Measurements from ENCODE around the gene RBBP5. TPM values are rescaled to one million over a fixed set of nuclear protein-coding genes. Genes with fewer than 3 reads are reported as not detected.

Gene RBBP5
- polyA plus RNA-seq, 1 donor from 2014 or later: 24.2 TPM

- peaks cover 20% of the 10 kb centered on the region for H3K79me2 ChIP-seq (replicated peaks; ENCODE audit: insufficient read depth, low read length)
- H3K4me3 ChIP-seq (ENCODE audit: low read length): no peak overlapping the region
- TF ChIP-seq RAD21 (conservative IDR thresholded peaks at IDR 0.05): no peak
- no peak for TF ChIP-seq SMC3 (conservative IDR thresholded peaks at IDR 0.05; ENCODE audit: poor library complexity)
- no peak for TF ChIP-seq CTCF (IDR thresholded peaks at IDR 0.05; ENCODE audit: poor library complexity, severe bottlenecking)
- no peak for TF ChIP-seq TAF1 (IDR thresholded peaks at IDR 0.05; ENCODE audit: low read depth)
- TF ChIP-seq POLR2AphosphoS5 (IDR thresholded peaks at IDR 0.05): no peak
- no peak for TF ChIP-seq MXI1 (conservative IDR thresholded peaks at IDR 0.05; ENCODE audit: poor library complexity, severe bottlenecking)
- TF ChIP-seq REST (IDR thresholded peaks at IDR 0.05; ENCODE audit: borderline replicate concordance): no peak
- no peak for TF ChIP-seq EP300 (conservative IDR thresholded peaks at IDR 0.05; ENCODE audit: poor library complexity, severe bottlenecking)
- H2AFZ ChIP-seq (ENCODE audit: low read depth, low read length): no peak overlapping the region
- no peaks in the 10 kb centered on the region for H3K9me3 ChIP-seq (ENCODE audit: low read length)
- H3K36me3 ChIP-seq (ENCODE audit: insufficient read depth, low read length): no peaks in the 10 kb centered on the region
- no peaks in the 10 kb centered on the region for H4K20me1 ChIP-seq (ENCODE audit: insufficient read depth)
- H3K27me3 ChIP-seq (ENCODE audit: insufficient read depth, low read depth, low read length): no peaks in the 10 kb centered on the region
- no peak overlapping the region for H3K4me2 ChIP-seq (ENCODE audit: low read length)
- no peaks in the 10 kb centered on the region for H3K9me2 ChIP-seq (ENCODE audit: insufficient read depth, low read length)
- no peak overlapping the region for H3K27ac ChIP-seq (ENCODE audit: low read length)
- no peak overlapping the region for H3K9ac ChIP-seq (ENCODE audit: low read length)
- no peaks in the 10 kb centered on the region for H3F3A ChIP-seq (ENCODE audit: insufficient read depth, low read length, poor library complexity, severe bottlenecking)
These were observed 2.9 kb upstream of the RBBP5 start for GRCh38 chr1:205124726-205125125.

- no peaks in the 10 kb centered on the region for H3F3A ChIP-seq (ENCODE audit: insufficient read depth, low read length, poor library complexity, severe bottlenecking)
- peaks cover 26% of the 10 kb centered on the region for H3K79me2 ChIP-seq (replicated peaks; ENCODE audit: insufficient read depth, low read length)
- H3K27me3 ChIP-seq (ENCODE audit: insufficient read depth, low read depth, low read length): no peaks in the 10 kb centered on the region
- peak overlapping the region; percentile 75 for H3K4me3 ChIP-seq (ENCODE audit: low read length)
- H3K27ac ChIP-seq (ENCODE audit: low read length): peak overlapping the region; percentile 91
- TF ChIP-seq CTCF (IDR thresholded peaks at IDR 0.05; ENCODE audit: poor library complexity, severe bottlenecking) (no peak), EZH2 (IDR thresholded peaks at IDR 0.05; ENCODE audit: borderline replicate concordance, insufficient read depth, low read length, poor library complexity, severe bottlenecking) (no peak), EP300 (conservative IDR thresholded peaks at IDR 0.05; ENCODE audit: poor library complexity, severe bottlenecking) (no peak), POLR2AphosphoS5 (IDR thresholded peaks at IDR 0.05) (no peak), REST (IDR thresholded peaks at IDR 0.05; ENCODE audit: borderline replicate concordance) (no peak), MXI1 (conservative IDR thresholded peaks at IDR 0.05; ENCODE audit: poor library complexity, severe bottlenecking) (no peak), RAD21 (conservative IDR thresholded peaks at IDR 0.05) (no peak), TAF1 (IDR thresholded peaks at IDR 0.05; ENCODE audit: low read depth) (no peak), SMC3 (conservative IDR thresholded peaks at IDR 0.05; ENCODE audit: poor library complexity) (no peak)
- H3K9me3 ChIP-seq (ENCODE audit: low read length): no peaks in the 10 kb centered on the region
- no peaks in the 10 kb centered on the region for H3K36me3 ChIP-seq (ENCODE audit: insufficient read depth, low read length)
- H3K9ac ChIP-seq (ENCODE audit: low read length): peak overlapping the region; percentile 79
- H3K9me2 ChIP-seq (ENCODE audit: insufficient read depth, low read length): no peaks in the 10 kb centered on the region
- H2AFZ ChIP-seq (ENCODE audit: low read depth, low read length): peak overlapping the region; percentile 65
- H3K4me2 ChIP-seq (ENCODE audit: low read length): peak overlapping the region; percentile 76
- no peaks in the 10 kb centered on the region for H4K20me1 ChIP-seq (ENCODE audit: insufficient read depth)
These were observed 708 bp upstream of the RBBP5 start for GRCh38 chr1:205122489-205122882.

Data from neural cell (in vitro differentiated cells).